Epithelial cell of umbilical artery (primary cell): ENCODE results near the gene RHEBL1. TPM values are rescaled to one million over a fixed set of nuclear protein-coding genes. Genes with fewer than 3 reads are reported as not detected.

Experiments used
- total RNA-seq: library from RNA; depleted of rRNA; stranded (reverse); fragments of >200 nt; gene quantifications from 2 replicates; pipeline ENCODE4 v1.2.3, GENCODE V29; 2014

RHEBL1 gene, protein sequence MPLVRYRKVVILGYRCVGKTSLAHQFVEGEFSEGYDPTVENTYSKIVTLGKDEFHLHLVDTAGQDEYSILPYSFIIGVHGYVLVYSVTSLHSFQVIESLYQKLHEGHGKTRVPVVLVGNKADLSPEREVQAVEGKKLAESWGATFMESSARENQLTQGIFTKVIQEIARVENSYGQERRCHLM
- 1.6 and 4.9 TPM in 2 replicates for total RNA-seq

DNA sequence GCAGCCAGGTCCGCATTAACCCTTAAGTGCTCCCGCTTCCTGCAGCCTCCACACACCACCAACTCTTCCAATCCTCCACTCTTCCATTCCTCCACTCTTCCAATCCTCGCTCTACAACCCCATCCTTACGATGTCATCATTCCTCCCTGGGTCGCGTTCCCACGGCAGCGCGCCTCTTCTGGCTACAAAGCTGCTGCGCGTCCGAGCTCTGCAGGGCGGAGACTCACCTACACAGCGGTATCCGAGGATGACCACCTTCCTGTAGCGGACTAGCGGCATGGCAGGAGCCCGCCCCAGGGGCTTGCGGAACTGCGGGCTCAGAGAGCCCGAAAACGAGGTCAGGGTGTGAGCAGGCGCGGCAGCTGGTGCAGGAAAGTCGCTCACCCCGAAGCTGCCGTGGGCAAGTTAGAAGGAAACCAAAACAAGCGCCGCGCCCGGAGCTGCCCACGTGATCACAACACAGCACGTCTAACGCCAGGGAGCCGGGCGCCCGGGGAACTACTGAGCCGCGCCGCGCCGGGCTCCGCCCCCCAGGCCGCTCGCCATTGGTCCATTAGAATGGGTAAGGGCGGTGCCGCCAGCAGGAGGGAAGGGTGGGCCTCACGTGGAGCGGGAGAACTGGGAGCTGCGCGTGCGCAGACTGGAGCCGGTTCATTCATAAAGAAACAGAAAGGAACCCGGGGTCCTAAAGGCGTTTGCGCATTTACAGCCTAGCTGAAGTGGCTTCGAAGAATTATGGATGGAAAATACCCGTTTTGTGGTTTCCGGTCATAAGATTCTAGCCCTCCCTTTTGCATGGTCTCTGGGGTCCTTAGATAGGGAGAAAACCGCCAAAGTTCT, at the start of gene RHEBL1:
Gene RHEBL1 (minus strand): TSS at position 473 of the 840 bp plus-strand sequence. CDS start 194 bp downstream, at position 279.

DNA sequence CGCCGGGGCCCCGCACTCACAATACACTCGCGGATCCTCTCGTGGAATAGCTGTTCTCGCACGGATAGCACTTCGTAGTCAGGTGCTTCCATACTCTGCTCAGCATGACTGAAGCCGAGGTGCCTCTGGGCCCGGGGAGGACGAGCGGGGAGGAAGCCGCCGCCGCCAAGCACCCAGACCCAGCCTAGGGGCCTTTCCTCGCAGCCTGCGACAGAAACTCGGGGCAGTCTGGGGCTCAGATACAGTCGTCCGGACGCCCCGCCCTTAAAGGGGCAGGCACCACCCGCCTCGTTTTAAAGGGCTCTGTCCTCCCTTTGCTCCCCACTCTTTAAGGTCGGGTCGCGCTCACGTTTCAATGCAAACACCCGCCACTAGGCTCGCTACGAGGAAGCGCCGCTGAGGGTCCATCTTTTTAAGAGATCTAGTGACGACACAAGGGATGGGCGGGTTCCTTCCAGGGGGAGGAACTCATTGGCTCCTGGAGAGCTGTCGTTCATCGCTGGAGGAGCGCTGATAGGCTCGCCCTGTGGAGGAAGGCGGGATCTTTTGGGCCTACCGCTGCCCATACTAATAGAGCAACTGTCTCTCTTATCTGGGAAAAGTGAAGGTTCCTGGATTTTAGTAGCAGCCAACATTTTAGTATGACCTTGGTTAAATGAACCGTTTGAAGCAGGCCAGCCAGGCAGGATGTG, 40.8 kb upstream of the RHEBL1 start, which contains the start of gene LMBR1L:
Gene LMBR1L (minus strand): TSS at position 384 of the 692 bp plus-strand sequence. CDS start 292 bp downstream, at position 92.

DNA sequence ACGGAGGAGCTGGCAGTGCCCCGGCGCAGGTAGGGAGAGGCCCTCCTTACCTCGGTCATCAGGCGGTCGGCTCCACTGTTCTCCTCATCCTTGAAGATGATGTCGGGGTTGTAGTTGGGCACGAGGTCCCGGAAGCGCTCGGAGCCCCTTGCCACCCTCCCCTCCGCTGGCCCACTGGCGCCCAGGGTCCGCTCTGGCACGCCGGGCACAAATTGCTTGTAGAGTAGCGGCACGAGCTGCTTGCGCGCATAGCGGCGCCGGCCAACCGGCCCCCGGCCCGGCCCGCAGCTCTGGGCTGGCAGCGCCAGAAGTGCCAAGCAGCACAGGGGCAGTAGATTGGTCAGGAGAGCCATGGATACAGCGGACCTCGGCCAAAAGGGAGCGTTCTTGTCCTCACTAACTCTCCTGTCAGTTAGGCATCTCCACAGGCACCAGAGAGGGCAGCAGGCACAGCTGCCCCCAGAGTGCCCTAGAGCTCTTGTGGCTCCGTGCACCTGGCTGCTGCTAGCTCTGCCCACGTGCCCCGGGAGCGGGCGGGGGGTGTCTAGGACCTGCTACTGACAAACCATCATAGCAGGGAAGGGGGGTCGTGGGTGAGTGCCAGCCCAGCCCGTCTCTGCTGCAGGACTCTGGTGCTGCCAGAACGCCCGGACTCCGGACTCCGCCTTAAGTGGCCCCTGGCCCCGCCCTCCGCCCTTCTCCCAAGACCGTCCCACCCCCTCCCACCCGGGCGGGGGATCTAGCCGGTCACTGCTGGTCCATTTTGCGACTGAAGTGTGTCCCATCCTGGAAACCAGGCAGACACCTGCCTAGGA, 24.6 kb upstream of the RHEBL1 start, which contains the start of gene DHH:
Gene DHH (minus strand): TSS at position 642 of the 815 bp plus-strand sequence. CDS start 289 bp downstream, at position 353.

DNA sequence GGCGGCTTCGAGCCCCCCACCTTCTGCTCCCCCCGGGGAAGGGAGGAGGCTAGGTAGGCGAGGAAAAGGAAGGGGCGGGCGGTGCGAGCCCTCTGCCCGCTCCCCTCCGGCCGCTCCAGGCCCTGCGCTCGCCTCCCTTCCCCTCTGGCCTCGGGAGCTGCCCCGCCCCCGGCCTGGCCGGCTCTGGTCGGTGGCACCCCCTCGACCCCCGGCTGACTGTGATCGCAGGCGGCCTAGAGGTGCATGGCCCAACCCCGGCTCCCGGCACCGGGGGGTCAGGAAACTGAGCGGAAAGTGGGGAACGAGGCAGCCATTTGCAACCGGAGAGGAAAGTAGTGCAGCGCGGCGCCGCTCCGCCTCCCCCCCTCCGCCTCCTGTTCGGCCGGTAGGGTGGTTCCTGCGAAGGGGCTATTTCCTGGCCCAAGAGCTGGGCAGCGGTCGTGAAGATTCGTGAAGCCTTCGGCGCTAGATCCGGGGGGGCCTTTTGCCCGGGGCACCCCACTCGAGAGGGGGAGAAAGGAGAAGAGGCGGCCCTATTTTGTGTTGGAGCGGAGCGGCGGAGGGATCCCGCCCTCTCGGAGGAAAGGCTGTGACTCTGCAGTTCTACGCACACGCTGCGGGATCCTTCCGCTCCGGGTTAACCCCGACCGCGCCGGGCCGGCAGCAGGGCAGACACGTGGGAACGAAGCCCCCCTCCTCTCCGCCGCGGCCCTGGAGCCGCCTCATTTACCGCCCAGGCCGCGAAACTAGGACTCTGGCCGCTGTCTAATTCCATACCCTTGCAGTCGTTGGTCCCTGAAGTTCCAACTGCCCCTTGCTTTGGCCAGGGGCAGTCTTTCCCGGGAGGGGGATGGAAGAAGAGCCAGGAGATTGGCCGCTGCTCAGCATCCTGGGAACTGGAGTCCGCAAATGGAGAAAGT, 9.3 kb downstream of the RHEBL1 start, which contains the start of gene KMT2D:
Gene KMT2D (minus strand): TSS at position 558 of the 920 bp plus-strand sequence. CDS start 5,470 bp downstream, outside the sequence.

DNA sequence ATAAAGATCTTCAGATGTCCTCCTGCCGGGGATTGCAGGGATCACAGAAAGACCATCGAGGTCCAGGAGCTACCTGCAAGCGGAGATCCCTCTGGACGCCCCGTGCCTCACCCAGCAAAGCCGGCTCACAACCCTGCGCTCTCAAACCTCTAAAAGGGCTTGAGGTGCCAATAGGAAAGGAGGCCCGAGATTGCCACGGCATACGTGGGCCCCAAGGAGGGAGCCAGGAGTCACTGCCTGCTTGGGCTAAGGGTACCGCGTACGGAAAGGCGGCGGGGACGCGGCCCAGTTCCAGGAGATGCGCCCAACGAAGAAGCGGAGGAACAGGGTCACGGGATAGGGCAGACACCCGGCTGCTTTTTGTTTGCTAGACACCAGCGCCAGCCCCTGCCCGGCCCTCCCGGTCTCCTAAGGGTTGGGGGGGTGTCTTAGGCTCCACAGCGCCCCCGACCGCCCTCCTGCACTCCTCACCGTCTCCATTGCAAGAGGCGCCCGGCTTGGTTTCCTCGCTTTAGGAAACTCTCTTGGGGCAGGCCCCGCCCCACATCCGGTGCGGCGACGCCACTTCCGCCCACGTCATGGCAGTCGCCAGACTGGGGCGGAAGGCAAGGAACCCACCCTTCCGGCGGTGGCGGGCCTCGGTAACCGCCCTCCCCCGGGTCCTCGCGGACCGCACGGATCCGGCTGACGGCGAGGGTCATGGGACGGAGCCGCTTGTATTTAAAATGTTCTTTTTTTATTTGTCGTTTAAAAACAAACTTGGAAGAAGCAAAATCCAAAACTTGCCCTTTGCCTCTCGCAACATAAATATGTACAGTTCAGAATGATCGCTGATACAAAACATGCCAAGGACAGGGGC, 51.3 kb downstream of the RHEBL1 start, which contains the start of gene PRKAG1:
Gene PRKAG1 (minus strand): TSS at position 516 of the 859 bp plus-strand sequence. CDS start 36 bp downstream, at position 480.

Other genes with a start within 250 kb of the RHEBL1 start
- gene DDX23, start 217.8 kb downstream of the RHEBL1 start, total RNA-seq = 78.0 and 112 TPM in 2 replicates
- gene RND1, start 204.1 kb downstream of the RHEBL1 start, total RNA-seq = 1.6 and 2.1 TPM in 2 replicates
- 18.4 and 21.4 TPM in 2 replicates for gene FKBP11, start 144.5 kb downstream of the RHEBL1 start, total RNA-seq
- 37.4 and 42.2 TPM in 2 replicates for gene ARF3, start 112.5 kb downstream of the RHEBL1 start, total RNA-seq
- 0.32 TPM in 1 of 2 replicates, not detected in the other for gene WNT10B, start 98.2 kb downstream of the RHEBL1 start, total RNA-seq
- not detected in 2 replicates for gene WNT1, start 91.7 kb downstream of the RHEBL1 start, total RNA-seq
- gene DDN, start 70.6 kb downstream of the RHEBL1 start, total RNA-seq = 0.15 and 0.32 TPM in 2 replicates
- gene PRKAG1, start 51.2 kb downstream of the RHEBL1 start, total RNA-seq = 50.5 and 62.7 TPM in 2 replicates
- 21.1 and 29.8 TPM in 2 replicates for gene KMT2D, start 9.2 kb downstream of the RHEBL1 start, total RNA-seq
- gene DHH, start 24.8 kb upstream of the RHEBL1 start, total RNA-seq = 3.9 and 9.9 TPM in 2 replicates
- gene LMBR1L, start 40.9 kb upstream of the RHEBL1 start, total RNA-seq = 84.8 and 91.6 TPM in 2 replicates
- gene TUBA1B, start 61.4 kb upstream of the RHEBL1 start, total RNA-seq = 1,902 and 1,994 TPM in 2 replicates
- gene TUBA1A, start 119.1 kb upstream of the RHEBL1 start, total RNA-seq = 573 and 1,233 TPM in 2 replicates
- 324 and 374 TPM in 2 replicates for gene TUBA1C, start 195.1 kb upstream of the RHEBL1 start, total RNA-seq
- not detected in 2 replicates for gene PRPH, start 225.2 kb upstream of the RHEBL1 start, total RNA-seq